Liver (tissue), 9 donors: ENCODE data around the gene ZNF697. TPM values are rescaled to one million over a fixed set of nuclear protein-coding genes. Genes with fewer than 3 reads are reported as not detected.

ENCODE experiments used
- DNase-seq: peaks from one replicate; pipeline ENCODE4 v3.0.0-alpha.2; 2017; ENCODE audit warnings: low spot score
- H3K27ac ChIP-seq, 2 donors: one replicate each; pipeline ENCODE4 v1.7.0; 2013; ENCODE audit warnings: inconsistent platforms in 2 of 2, low read length in 2 of 2, control low read depth in 1 of 2, low read depth in 1 of 2, mild to moderate bottlenecking in 1 of 2
- H3K27me3 ChIP-seq, 4 donors: one replicate each; pipeline versions ENCODE4 v1.6.1 to v1.7.0; 2013; ENCODE audit warnings: low read length in 3 of 4, inconsistent platforms in 1 of 4, mild to moderate bottlenecking in 1 of 4, moderate library complexity in 1 of 4; ENCODE audit not compliant: control insufficient read depth in 4 of 4, insufficient read depth in 4 of 4
- H3K36me3 ChIP-seq, 4 donors: one replicate each; pipeline versions ENCODE4 v1.6.1 to v1.7.0; 2013; ENCODE audit warnings: low read length in 3 of 4, mild to moderate bottlenecking in 3 of 4, low read depth in 1 of 4, moderate library complexity in 1 of 4; ENCODE audit not compliant: control insufficient read depth in 4 of 4, insufficient read depth in 3 of 4
- H3K4me1 ChIP-seq, 4 donors: one replicate each; pipeline versions ENCODE4 v1.6.1 to v1.7.0; 2013; ENCODE audit warnings: low read length in 3 of 4, mild to moderate bottlenecking in 3 of 4, moderate library complexity in 1 of 4; ENCODE audit not compliant: control insufficient read depth in 4 of 4, insufficient read depth in 4 of 4
- H3K4me3 ChIP-seq, 3 donors: one replicate each; pipeline versions ENCODE4 v1.6.1 to v1.7.0; 2013; ENCODE audit warnings: low read length in 3 of 3, control low read depth in 1 of 3, low read depth in 1 of 3, mild to moderate bottlenecking in 1 of 3
- H3K9ac ChIP-seq, 2 donors: one replicate each; pipeline ENCODE4 v1.7.0; 2013; ENCODE audit warnings: low read length in 2 of 2, mild to moderate bottlenecking in 2 of 2, moderate library complexity in 2 of 2, control low read depth in 1 of 2, low read depth in 1 of 2
- H3K9me3 ChIP-seq, 4 donors: one replicate each; pipeline versions ENCODE4 v1.6.1 to v1.7.0; 2013; ENCODE audit warnings: low read length in 3 of 4; ENCODE audit not compliant: control insufficient read depth in 4 of 4
- EGR1 ChIP-seq, 2 donors: IDR thresholded peaks; 2 replicates each; pipeline ENCODE4 v1.6.1; 2016 to 2018; ENCODE audit warnings: antibody characterized with exemption in 2 of 2, low read depth in 2 of 2
- FOXA1 ChIP-seq: IDR thresholded peaks from 2 replicates; pipeline ENCODE4 v1.6.1; 2016; ENCODE audit warnings: antibody characterized with exemption
- FOXA2 ChIP-seq: IDR thresholded peaks from 2 replicates; pipeline ENCODE4 v1.6.1; 2016; ENCODE audit warnings: antibody characterized with exemption
- GABPA ChIP-seq, 2 donors: IDR thresholded peaks in 1 of 2; conservative IDR thresholded peaks in 1 of 2; 2 replicates each; pipeline ENCODE4 v1.6.1; 2016; ENCODE audit warnings: antibody characterized with exemption in 2 of 2, mild to moderate bottlenecking in 1 of 2, moderate library complexity in 1 of 2
- HNF4A ChIP-seq, 2 donors: conservative IDR thresholded peaks; 2 replicates each; pipeline ENCODE4 v1.6.1; 2016; ENCODE audit warnings: antibody characterized with exemption in 2 of 2, mild to moderate bottlenecking in 2 of 2
- HNF4G ChIP-seq: IDR thresholded peaks from 2 replicates; pipeline ENCODE4 v1.6.1; 2016; ENCODE audit warnings: antibody characterized with exemption
- JUND ChIP-seq, 2 donors: IDR thresholded peaks; 2 replicates each; pipeline ENCODE4 v1.6.1; 2016; ENCODE audit warnings: antibody characterized with exemption in 2 of 2
- NR2F2 ChIP-seq: IDR thresholded peaks from 2 replicates; pipeline ENCODE4 v1.6.1; 2016; ENCODE audit warnings: antibody characterized with exemption
- RAD21 ChIP-seq, 2 donors: IDR thresholded peaks; 2 replicates each; pipeline ENCODE4 v1.6.1; 2016; ENCODE audit warnings: antibody characterized with exemption in 2 of 2, mild to moderate bottlenecking in 2 of 2
- RXRA ChIP-seq, 2 donors: IDR thresholded peaks; 2 replicates each; pipeline ENCODE4 v1.6.1; 2017 to 2018; ENCODE audit warnings: antibody characterized with exemption in 2 of 2, mild to moderate bottlenecking in 1 of 2
- SP1 ChIP-seq: IDR thresholded peaks from 2 replicates; pipeline ENCODE4 v1.6.1; 2018; ENCODE audit warnings: antibody characterized with exemption, mild to moderate bottlenecking
- TAF1 ChIP-seq: conservative IDR thresholded peaks from 2 replicates; pipeline ENCODE4 v1.6.1; 2016; ENCODE audit warnings: antibody characterized with exemption, mild to moderate bottlenecking
- YY1 ChIP-seq: IDR thresholded peaks from 2 replicates; pipeline ENCODE4 v1.6.1; 2016; ENCODE audit warnings: antibody characterized with exemption, mild to moderate bottlenecking
- WGBS: extraction: QIAGEN DNeasy Blood & Tissue Kit; methylation state at CpG from one replicate; pipeline ENCODE4 v1.1.7; 2013; 5-methylcytosine and 5-hydroxymethylcytosine counted together
- polyA plus RNA-seq, 2 donors: library from polyadenylated mRNA; stranded (reverse) in 1 of 2; unstranded in 1 of 2; fragments of 200-250 nt in 1 of 2; fragments of >200 nt in 1 of 2; fragmentation: Nextera tagmentation in 1 of 2; extraction: Ambion mirVana in 1 of 2; gene quantifications; one replicate each; pipeline versions ENCODE4 v1.2.1 to v1.2.3, GENCODE V29; 2013 to 2015
- total RNA-seq, 2 donors: library from RNA; depleted of rRNA; stranded (reverse); fragments of >200 nt; gene quantifications; one replicate each; pipeline ENCODE4 v1.2.3, GENCODE V29; 2014
- TF ChIP-seq, protein P1 (sequence below): IDR thresholded peaks from 2 replicates; pipeline ENCODE4 v1.6.1; 2016; ENCODE audit warnings: antibody characterized with exemption
- TF ChIP-seq, protein P2 (sequence below): IDR thresholded peaks from 2 replicates; pipeline ENCODE4 v1.6.1; 2016; ENCODE audit warnings: antibody characterized with exemption
- TF ChIP-seq, protein P3 (sequence below): IDR thresholded peaks from 2 replicates; pipeline ENCODE4 v1.6.1; 2016; ENCODE audit warnings: antibody characterized with exemption, mild to moderate bottlenecking
- TF ChIP-seq, protein P4 (sequence below): fragments of 150-350 bp; IDR thresholded peaks from 2 replicates; pipeline ENCODE4 v1.5.1; 2017; ENCODE audit warnings: improper control_type of control experiment, low read depth, low read length; ENCODE audit not compliant: missing input control
- TF ChIP-seq, protein P5 (sequence below): IDR thresholded peaks from 2 replicates; pipeline ENCODE4 v1.6.1; 2016; ENCODE audit warnings: antibody characterized with exemption
- donor health status: healthy.
- donor health status: healthy.
- donor health status: healthy.
- donor health status: healthy.
- donor health status: healthy.

The ZNF697 gene
- total and polyA plus RNA-seq, 4 donors, result 0.89 to 4.5 (median 3.2) TPM

DNA sequence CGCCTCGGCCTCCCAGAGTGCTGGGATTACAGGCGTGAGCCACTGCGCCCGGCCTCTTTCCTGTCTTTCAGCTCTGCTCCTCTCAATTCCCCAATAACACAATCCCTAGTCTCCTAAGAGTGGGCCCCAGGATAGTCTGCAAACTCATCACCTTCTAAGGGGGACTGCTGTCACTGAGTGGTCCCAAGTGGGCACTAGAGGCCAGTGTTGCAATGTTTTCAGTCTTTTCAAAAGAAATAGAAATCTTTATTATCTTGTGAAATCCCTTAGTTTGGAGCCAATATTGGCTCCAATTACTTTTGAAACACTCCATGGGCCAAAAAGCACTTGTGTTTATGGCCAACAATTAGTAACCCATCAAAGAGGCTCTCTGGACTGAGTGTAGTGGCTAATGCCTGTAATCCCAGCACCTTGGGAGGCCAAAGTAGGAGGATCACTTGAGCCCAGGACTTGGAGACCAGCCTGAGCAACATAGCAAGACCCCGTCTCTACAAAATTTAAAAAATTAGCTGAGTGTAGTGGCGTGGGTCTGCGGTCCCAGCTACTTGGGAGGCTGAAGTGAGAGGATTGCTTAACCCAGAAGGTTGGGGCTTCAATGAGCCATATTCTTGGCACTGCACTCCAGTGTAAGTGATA is 28.6 kb upstream of the ZNF697 start (continued):
- TF ChIP-seq, protein P1, sequence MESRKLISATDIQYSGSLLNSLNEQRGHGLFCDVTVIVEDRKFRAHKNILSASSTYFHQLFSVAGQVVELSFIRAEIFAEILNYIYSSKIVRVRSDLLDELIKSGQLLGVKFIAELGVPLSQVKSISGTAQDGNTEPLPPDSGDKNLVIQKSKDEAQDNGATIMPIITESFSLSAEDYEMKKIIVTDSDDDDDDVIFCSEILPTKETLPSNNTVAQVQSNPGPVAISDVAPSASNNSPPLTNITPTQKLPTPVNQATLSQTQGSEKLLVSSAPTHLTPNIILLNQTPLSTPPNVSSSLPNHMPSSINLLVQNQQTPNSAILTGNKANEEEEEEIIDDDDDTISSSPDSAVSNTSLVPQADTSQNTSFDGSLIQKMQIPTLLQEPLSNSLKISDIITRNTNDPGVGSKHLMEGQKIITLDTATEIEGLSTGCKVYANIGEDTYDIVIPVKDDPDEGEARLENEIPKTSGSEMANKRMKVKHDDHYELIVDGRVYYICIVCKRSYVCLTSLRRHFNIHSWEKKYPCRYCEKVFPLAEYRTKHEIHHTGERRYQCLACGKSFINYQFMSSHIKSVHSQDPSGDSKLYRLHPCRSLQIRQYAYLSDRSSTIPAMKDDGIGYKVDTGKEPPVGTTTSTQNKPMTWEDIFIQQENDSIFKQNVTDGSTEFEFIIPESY, result peak; percentile 21
- TF ChIP-seq, protein P2, sequence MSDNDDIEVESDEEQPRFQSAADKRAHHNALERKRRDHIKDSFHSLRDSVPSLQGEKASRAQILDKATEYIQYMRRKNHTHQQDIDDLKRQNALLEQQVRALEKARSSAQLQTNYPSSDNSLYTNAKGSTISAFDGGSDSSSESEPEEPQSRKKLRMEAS, result peak; percentile 18
- no peak for TF ChIP-seq EGR1 (IDR thresholded peaks at IDR 0.05; ENCODE audit: low read depth in 2 of 2)
- peak; percentile 69 for TF ChIP-seq HNF4A (conservative IDR thresholded peaks at IDR 0.05)
- TF ChIP-seq YY1, result peak; percentile 63
- TF ChIP-seq HNF4G, result peak; percentile 17
- peak; percentile 28 for TF ChIP-seq FOXA2

DNA sequence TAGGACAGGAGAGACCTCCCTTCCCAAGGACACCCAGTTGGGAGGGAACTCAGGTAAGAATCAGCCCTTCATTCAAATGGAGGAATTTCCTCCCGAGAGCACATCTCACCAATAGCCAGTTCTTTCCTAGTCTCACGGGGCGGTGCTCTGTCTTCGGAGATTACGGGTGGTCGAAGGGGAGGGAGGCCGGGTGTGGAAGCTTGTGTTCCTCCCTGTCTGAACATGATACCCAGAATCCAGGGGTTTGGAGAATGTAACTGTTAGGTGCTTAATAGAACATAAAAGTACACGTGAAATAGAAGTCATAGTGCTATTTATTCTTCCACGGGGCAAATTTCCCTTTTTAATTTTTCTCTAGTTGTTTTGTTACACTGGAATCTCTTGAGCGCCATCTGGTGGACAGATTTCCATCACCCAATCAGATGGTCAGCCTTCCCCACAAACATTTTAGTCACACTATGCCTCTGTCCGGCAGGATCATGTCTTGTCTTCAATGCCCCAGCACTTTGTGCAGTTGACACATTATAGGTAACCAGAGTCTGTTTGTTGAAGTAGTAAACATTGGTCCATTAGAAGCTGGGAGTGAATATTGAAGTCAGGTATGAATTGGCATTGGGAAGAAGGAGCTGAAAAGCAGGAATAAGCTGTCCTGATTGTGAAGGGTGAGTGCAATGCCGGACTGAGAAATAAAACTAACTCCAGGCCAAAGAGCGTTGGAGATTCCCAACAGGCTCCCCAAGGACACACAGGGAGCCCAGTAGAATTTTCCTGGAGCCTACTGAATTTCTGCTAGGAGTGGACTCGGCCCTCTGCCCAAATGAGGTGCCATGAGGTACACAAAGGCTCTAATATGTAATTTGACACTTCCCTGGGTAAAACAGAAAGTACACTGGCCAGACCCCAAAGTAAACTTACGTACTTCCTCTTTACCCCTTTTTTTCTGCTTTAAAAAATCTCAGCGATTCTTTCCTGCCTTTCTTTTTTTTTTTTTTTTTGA is 27.6 kb upstream of the ZNF697 start:
- Histone ChIP-seq H3K27ac (peak overlapping the region; percentile 73 to 78), H3K36me3 (no peaks in the 10 kb centered on the region), H3K9me3 (no peaks in the 10 kb centered on the region), H3K9ac (peak overlapping the region; percentile 47 to 74), H3K27me3 (no peaks in the 10 kb centered on the region), H3K4me1 (peaks cover 0 to 24% (median 19%) of the 10 kb centered on the region in 4 donors), H3K4me3 (peak overlapping the region; percentile 28 to 59 (median 50))
- WGBS, result 11% methylated on average over 16 of the region's 16 CpGs
- TF ChIP-seq HNF4G, result no peak
- peak; percentile 28 for TF ChIP-seq YY1
- no peak for TF ChIP-seq JUND (IDR thresholded peaks at IDR 0.05)
- peak in 1 of 2 donors; percentile 7 for TF ChIP-seq RXRA (IDR thresholded peaks at IDR 0.05)
- TF ChIP-seq GABPA (IDR thresholded peaks at IDR 0.05 in 1 of 2, conservative IDR thresholded peaks at IDR 0.05 in 1 of 2), result no peak
- TF ChIP-seq, protein P3, sequence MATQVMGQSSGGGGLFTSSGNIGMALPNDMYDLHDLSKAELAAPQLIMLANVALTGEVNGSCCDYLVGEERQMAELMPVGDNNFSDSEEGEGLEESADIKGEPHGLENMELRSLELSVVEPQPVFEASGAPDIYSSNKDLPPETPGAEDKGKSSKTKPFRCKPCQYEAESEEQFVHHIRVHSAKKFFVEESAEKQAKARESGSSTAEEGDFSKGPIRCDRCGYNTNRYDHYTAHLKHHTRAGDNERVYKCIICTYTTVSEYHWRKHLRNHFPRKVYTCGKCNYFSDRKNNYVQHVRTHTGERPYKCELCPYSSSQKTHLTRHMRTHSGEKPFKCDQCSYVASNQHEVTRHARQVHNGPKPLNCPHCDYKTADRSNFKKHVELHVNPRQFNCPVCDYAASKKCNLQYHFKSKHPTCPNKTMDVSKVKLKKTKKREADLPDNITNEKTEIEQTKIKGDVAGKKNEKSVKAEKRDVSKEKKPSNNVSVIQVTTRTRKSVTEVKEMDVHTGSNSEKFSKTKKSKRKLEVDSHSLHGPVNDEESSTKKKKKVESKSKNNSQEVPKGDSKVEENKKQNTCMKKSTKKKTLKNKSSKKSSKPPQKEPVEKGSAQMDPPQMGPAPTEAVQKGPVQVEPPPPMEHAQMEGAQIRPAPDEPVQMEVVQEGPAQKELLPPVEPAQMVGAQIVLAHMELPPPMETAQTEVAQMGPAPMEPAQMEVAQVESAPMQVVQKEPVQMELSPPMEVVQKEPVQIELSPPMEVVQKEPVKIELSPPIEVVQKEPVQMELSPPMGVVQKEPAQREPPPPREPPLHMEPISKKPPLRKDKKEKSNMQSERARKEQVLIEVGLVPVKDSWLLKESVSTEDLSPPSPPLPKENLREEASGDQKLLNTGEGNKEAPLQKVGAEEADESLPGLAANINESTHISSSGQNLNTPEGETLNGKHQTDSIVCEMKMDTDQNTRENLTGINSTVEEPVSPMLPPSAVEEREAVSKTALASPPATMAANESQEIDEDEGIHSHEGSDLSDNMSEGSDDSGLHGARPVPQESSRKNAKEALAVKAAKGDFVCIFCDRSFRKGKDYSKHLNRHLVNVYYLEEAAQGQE, result peak; percentile 14
- peak; percentile 47 for TF ChIP-seq FOXA1
- TF ChIP-seq, protein P1, result no peak
- TF ChIP-seq, protein P4, sequence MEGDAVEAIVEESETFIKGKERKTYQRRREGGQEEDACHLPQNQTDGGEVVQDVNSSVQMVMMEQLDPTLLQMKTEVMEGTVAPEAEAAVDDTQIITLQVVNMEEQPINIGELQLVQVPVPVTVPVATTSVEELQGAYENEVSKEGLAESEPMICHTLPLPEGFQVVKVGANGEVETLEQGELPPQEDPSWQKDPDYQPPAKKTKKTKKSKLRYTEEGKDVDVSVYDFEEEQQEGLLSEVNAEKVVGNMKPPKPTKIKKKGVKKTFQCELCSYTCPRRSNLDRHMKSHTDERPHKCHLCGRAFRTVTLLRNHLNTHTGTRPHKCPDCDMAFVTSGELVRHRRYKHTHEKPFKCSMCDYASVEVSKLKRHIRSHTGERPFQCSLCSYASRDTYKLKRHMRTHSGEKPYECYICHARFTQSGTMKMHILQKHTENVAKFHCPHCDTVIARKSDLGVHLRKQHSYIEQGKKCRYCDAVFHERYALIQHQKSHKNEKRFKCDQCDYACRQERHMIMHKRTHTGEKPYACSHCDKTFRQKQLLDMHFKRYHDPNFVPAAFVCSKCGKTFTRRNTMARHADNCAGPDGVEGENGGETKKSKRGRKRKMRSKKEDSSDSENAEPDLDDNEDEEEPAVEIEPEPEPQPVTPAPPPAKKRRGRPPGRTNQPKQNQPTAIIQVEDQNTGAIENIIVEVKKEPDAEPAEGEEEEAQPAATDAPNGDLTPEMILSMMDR, result peak; percentile 89
- TF ChIP-seq HNF4A (conservative IDR thresholded peaks at IDR 0.05), result peak; percentile 33 to 34
- TF ChIP-seq, protein P5, sequence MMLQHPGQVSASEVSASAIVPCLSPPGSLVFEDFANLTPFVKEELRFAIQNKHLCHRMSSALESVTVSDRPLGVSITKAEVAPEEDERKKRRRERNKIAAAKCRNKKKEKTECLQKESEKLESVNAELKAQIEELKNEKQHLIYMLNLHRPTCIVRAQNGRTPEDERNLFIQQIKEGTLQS, result no peak
- TF ChIP-seq FOXA2, result peak; percentile 48
- TF ChIP-seq NR2F2, result no peak
- peak; percentile 41 for TF ChIP-seq TAF1
- no peak for TF ChIP-seq EGR1 (IDR thresholded peaks at IDR 0.05; ENCODE audit: low read depth in 2 of 2)
- TF ChIP-seq, protein P2, result no peak
- peak; percentile 80 to 84 for TF ChIP-seq RAD21 (IDR thresholded peaks at IDR 0.05)
- TF ChIP-seq SP1, result no peak
- DNase-seq, result peak; percentile 81
